ENCODE measurements around the gene TMEM132A.

Gene TMEM132A

DNA sequence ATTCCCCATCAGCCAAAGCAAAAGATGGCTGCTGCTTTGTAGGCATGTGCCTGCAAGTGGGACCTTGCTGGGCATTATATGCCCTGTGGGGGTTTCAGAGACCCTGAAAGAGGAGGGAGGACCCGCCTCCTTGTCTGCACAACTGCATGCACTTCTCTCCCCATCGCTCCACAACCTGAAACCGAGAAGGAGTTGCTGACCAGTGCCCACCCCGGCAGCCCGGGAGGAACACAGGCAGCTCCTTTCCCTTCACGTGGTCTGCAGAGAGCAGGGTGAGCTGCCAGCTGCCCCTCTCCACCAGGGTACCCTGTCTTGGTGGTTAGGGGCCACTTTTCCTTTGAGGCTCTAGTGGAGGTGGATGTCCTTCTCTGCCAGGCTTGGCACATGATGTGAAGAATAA lies 1.4 kb upstream of the TMEM132A start:
- DNase-seq (ENCODE audit: low read depth in 2 of 2), result no peak

DNA sequence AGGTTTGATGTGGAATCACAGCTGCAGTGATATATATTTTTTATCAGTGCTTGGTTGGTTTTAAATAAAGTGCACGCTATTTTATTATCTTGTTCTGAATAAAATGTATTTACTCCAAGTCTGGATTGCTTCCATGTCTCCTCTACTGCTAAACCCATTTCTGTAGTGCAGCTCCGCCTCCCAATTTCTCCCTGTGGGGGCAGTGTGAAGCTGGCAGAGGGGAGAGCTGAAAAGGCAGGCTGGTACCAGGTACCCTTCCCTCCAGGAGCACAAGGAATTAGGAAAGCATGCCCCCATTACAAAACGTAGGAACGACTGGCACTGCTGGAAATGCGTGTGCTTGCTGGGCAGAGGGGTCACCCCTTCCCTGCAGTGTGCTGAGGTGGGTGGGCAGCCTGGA lies 934 bp upstream of the TMEM132A start:
- no peak for DNase-seq (ENCODE audit: low read depth in 2 of 2)

DNA sequence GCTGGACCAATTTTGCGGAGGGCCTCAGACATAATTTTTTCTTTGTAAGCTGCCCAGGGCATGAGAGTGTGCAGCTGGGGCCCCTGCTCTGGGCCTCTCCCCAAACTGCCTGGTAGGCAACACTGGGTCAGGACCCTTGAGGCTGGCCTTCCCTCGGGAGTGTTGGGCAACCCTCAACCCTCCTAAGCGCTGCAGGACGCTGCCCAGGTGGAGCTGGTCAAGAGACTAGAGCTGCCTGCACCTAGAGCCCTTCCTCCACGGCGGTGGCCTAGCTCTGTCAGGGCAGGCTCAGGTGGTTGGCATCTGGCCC lies 505 bp upstream of the TMEM132A start:
- no peak for DNase-seq (ENCODE audit: low read depth in 2 of 2)

DNA sequence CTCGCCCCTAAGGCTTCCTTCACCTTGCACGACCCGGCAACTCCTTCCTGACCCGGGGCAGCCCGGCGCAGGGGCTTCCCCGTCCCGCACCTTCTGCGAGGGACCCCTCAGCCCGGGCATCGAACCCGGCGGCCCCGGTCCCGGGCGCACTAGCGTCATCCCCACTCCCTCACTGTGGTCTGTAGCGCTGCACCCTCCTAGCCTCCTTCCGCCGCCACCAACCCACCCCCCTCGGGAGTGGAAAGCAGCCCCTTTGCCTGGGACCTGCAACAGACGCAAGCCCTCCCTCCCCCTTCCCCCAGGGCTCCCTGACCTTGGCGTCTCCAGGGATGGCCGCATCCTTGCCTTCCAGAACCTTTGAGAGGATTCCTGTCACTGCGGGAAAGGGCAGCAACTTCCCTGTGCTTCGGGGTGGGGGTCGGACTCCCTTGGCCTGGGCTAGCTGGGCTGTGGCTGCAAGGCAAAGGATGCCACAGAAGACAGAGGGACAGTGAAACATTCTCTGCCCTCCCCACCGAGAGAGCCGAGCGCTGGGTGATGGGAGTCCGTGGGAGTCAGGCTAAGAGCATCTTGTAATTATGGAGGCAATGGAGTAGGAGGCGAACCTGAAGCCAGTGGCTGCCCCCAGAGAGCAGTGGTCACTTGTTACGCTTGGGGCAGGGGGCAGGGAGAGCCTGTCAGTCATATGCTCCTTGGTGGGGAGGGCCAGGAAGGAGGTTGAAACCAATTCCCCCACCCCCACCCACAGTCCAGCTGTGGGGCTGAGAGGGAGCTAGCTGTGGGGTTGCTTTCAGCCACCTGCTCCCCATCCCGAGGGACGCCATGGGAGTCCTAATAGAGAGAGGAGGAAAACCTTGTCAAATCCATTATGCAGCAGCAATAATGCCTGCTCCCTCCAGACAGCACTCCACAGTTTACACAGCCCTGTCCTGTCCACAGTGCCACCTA lies 920 bp downstream of the TMEM132A start:
- no peak for DNase-seq (ENCODE audit: low read depth in 2 of 2)

DNA sequence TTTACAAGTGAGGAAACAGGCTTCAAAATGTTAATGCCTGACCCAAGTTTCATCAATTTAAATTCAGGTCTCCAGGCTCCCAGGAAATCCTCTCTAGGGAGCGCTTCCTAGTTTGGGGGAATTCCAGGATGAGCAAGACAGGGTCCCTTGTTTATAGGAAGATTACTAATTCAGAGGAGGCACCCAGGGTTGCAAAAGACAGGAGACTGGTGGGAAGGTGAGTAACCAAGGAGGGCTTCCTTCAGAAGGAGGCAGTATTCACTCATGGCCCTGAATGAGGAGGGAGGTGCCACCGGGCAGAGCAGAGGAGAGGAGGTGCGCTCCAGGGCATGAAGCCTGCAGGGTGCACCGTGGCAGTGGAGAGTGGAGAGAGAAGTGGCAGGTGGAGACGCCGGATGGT lies 1.6 kb downstream of the TMEM132A start:
- no peak for DNase-seq (ENCODE audit: low read depth in 2 of 2)

DNA sequence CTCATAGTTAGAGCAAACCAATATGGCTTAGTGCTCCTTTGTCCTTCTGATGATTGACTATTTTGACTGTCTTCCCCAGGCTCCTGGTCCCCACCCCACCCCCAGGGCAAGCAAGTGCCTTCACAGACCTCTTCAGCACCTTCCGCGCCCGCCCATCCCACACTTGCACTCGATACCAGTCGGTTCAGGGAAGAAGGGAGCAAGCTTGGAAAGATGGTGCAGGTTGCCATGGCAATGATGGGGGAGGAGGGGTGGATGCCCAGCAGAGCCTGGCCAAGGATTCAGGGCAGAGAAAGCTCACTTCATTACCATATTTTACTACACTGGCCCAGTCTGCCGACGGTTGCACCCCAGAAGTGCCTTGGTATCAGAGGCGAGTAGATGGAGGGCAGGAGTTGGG lies 2.2 kb downstream of the TMEM132A start:
- DNase-seq (ENCODE audit: low read depth in 2 of 2), result no peak

DNA sequence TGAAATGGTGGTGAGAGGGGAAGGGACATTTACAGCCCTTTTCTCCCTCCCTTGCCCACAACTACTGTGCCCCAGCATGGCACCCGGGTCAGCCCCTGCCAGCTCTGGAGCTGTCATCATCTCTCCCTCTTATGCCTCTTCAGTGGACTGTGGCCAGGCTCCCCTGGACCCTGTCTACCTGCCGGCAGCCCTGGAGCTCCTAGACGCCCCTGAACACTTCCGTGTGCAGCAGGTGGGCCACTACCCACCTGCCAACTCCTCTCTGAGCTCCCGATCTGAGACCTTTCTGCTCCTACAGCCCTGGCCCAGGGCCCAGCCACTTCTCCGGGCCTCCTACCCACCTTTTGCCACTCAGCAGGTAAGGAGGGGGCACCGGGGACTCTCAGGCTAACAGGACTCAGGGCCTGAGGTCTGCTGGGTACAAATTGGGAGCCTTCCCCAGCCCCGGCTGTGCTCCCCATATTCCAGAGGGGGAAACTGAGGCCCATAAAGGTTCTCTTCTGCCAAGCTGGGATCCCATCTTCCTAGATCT lies 2.9 kb downstream of the TMEM132A start:
- no peak for DNase-seq (ENCODE audit: low read depth in 2 of 2)

DNA sequence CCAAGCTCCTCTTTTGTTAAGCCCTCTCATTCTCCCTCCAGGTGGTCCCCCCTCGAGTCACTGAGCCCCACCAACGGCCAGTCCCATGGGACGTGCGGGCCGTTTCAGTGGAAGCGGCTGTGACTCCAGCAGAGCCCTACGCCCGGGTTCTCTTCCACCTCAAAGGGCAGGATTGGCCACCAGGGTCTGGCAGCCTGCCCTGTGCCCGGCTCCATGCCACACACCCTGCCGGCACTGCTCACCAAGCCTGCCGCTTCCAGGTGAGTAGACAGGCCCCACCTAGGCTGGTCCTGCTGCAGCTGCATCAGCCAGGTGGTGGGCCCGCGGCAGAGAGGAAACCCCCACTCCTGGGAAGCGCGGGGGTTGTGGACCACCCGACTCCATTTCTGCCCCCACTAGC lies 3.3 kb downstream of the TMEM132A start:
- no peak for DNase-seq (ENCODE audit: low read depth in 2 of 2)

DNA sequence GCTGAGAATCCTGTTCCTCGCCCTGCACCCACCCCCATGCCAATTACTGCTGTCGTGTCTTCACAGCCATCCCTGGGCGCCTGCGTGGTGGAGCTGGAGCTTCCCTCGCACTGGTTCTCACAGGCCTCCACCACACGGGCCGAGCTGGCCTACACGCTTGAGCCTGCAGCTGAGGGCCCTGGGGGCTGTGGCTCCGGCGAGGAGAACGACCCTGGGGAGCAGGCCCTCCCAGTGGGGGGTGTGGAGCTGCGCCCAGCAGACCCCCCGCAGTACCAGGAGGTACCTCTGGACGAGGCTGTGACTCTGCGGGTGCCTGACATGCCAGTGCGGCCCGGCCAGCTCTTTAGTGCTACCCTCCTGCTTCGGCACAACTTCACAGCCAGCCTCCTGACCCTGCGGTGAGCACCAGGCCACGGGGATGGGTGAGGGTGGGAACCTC lies 4.3 kb downstream of the TMEM132A start:
- no peak for DNase-seq (ENCODE audit: low read depth in 2 of 2)

DNA sequence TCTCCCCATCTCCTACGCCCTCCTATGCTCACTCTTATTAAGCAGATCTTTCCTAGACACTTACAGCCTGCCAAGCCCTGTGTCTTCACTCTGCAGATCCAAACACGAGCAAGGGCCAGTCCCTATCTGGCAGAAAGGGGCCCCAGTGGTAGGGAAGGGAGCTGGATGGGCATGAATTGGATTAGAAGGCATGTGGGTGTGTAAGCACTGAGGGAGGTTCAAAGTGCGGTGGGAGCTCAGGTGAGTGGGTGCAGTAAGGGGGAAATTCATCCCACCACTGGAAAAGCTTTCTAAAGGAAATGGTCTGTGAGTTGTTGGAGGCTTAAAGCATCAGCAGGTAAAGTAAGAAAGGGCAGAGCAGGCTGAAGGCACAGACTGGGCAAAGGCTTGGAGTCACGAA lies 5.5 kb downstream of the TMEM132A start:
- no peak for DNase-seq (ENCODE audit: low read depth in 2 of 2)

DNA sequence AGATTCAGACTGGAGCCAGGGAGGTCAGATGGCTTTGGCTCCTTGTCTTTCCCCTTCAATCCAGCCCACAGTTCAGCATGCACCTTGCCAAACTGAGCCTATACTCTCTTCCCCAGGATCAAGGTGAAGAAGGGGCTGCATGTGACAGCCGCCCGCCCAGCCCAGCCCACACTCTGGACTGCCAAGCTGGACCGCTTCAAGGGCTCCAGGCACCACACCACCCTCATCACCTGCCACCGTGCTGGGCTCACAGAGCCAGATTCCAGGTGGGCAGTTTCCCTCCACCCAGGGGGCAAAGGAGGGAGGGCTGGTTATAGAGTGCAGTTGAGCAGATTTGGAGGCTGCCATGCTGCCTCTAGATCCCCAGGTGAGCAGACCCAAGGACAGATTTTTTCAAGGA lies 6.1 kb downstream of the TMEM132A start:
- no peak for DNase-seq (ENCODE audit: low read depth in 2 of 2)

DNA sequence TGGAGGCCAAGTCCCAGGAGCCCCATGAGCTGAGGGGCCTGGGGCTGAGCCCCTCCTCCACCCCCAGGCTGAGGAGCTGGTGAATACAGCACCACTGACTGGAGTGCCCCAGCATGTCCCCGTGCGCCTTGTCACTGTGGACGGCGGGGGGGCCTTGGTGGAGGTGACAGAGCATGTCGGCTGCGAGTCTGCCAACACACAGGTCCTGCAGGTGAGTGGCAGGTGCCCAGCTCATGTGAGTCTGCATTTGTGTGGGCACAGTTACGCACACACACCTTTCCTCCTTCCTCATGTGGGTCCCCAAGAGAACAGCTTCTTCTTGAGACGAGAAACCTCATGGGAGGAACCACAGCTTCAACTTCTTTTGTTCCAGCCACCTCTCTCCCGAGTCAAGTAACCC lies 7.7 kb downstream of the TMEM132A start:
- no peak for DNase-seq (ENCODE audit: low read depth in 2 of 2)

DNA sequence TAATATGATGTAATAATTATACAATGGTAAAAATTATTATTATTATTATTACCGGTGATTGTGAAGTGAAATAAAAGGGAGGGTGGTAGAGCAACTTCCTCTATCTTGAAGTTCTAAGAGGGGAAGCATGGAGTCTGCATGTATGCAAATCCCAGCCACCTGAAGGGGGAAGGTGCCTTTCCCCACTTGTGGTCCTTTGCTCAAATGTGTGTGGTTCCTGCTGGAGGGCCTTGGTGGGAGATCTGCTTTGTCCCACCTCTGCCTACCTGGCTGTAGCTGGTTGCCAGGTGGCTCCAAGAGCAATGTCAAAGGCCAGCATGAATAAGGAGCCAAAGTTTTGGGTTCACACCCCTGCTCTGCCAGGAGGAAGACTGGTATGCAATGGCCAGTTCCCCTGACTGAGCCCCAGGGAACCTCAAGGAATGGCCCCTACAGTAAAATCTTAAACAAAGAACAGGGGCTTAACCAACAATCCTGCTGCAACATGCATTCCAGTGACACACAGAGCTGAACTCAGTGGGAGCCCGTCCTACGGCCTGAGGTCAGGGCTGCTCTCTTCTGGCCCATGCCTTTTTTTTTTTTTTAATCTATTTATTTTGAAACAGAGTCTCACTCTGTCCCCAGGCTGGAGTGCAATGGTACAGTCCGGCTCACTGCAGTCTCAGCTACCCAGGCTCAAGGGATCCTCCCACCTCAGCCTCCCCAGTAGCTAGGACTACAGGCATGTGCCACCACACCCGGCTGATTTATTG lies 8.5 kb downstream of the TMEM132A start:
- DNase-seq (ENCODE audit: low read depth in 2 of 2), result no peak

DNA sequence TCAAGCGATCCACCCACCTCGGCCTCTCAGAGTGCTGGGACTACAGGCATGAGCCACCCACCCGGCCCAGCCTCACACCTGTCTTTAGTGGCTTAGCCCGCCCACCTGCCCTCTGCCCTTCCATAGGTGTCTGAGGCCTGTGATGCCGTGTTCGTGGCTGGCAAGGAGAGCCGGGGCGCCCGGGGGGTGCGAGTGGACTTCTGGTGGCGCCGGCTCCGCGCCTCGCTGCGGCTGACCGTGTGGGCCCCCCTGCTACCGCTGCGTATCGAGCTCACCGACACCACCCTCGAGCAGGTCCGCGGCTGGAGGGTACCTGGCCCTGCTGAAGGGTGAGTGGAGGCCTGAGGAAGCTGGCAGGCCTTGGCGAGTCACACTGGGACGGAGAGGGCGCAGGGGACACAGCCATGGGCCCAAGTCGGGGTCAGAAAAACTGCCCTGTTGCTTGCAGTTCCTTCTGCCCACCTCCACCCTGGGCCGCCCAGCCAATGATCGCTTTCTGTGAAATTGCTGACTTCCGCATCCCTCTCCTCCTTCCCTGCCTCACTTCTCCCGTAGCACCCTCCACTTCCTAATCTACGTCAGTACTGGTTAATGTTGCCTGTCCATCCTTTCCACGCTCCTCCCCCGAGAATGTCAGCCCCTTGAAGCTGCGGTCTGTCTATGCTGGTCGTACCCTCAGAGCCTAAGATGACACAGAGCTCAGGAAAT lies 9.3 kb downstream of the TMEM132A start:
- DNase-seq (ENCODE audit: low read depth in 2 of 2), result no peak

DNA sequence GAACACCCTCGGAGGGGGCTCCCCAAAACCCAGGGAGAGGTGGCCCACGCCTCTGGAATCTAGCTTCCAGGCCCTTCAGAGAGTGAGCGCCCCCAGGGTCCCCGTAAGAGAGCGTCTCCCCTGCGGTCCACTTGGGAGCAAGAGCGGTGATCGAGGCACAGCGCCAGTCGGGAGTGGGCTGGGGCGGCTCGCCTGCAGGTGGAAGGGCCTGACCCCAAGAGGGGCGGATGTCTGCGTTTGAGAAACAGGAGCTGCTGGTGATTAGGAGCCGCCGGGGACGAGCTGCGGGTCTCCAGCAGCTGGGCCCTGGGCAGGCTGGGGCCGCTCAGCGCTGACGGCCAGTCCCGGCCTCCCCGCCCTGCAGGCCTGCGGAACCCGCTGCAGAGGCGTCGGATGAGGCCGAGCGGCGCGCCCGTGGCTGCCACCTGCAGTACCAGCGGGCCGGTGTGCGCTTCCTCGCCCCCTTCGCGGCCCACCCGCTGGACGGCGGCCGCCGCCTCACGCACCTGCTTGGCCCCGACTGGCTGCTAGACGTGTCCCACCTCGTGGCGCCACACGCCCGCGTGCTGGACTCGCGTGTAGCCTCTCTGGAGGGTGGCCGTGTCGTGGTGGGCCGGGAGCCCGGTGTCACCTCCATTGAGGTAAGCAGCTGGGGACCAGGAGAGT lies 10.0 kb downstream of the TMEM132A start:
- DNase-seq (ENCODE audit: low read depth in 2 of 2), result no peak

DNA sequence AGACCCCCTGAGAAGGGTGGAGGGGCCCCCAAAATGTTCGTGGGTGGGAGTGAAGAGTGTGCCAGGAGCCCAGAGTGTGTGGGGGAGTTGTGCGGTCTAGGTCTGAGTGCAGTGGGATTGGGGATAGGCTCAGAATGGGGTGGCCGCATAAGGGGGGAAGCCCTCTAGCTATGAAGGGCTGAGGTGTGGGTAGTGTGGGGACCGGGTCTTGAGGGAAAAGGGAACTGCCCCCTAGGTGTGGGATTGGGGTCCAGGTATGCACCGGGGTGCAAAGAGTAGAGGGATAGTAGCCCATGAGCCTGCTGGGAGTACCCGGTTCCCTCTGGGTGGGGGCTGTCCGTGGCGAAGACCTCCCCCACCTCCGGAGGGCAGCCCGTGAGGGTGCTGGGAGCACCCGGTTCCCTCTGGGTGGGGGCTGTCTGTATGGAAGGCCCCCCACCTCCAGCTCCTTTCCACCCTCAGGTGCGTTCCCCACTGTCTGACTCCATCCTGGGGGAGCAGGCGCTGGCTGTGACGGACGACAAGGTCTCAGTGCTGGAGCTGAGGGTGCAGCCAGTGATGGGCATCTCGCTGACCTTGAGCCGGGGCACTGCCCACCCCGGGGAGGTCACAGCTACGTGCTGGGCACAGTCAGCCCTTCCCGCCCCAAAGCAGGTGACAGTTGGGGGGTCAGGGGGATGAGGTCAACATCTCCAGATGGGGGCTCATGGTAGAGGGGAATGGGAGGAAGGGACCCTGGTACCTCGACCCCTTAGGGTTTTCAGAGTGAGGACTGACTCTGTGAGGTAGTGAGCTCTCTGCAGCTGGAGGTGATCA lies 10.7 kb downstream of the TMEM132A start:
- no peak for DNase-seq (ENCODE audit: low read depth in 2 of 2)

DNA sequence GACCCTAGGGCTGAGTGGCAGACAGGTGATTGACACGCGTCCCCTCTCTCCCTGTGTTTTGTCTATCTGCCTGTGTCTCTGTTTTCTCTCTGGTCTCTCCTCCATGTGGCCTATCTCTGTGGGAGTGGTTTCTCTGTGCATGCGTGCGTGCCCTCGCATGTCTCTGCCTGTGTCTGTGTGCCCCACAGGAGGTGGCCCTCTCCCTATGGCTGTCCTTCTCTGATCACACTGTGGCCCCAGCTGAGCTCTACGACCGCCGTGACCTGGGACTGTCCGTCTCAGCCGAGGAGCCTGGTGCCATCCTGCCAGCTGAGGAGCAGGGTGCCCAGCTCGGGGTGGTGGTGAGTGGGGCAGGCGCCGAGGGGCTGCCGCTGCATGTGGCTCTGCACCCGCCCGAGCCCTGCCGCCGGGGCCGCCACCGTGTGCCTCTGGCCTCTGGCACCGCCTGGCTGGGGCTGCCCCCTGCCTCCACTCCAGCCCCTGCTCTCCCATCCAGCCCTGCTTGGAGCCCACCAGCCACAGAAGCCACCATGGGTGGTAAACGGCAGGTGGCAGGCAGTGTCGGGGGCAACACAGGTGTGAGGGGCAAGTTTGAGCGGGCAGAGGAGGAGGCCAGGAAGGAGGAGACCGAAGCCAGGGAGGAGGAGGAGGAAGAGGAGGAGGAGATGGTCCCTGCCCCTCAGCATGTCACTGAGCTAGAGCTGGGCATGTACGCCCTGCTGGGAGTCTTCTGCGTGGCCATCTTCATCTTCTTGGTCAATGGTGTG lies 11.6 kb downstream of the TMEM132A start:
- no peak for DNase-seq (ENCODE audit: low read depth in 2 of 2)

DNA sequence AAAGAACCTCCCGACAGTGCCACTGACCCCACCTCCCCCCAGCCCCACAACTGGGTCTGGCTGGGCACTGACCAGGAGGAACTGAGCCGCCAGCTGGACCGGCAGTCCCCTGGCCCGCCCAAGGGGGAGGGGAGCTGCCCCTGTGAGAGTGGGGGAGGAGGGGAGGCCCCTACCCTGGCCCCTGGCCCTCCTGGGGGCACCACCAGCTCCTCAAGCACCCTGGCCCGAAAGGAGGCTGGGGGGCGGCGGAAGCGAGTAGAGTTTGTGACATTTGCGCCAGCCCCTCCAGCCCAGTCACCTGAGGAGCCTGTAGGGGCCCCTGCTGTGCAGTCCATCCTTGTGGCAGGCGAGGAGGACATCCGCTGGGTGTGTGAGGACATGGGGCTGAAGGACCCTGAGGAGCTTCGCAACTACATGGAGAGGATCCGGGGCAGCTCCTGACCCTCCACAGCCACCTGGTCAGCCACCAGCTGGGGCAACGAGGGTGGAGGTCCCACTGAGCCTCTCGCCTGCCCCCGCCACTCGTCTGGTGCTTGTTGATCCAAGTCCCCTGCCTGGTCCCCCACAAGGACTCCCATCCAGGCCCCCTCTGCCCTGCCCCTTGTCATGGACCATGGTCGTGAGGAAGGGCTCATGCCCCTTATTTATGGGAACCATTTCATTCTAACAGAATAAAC lies 12.3 kb downstream of the TMEM132A start:
- no peak for DNase-seq (ENCODE audit: low read depth in 2 of 2)

DNA sequence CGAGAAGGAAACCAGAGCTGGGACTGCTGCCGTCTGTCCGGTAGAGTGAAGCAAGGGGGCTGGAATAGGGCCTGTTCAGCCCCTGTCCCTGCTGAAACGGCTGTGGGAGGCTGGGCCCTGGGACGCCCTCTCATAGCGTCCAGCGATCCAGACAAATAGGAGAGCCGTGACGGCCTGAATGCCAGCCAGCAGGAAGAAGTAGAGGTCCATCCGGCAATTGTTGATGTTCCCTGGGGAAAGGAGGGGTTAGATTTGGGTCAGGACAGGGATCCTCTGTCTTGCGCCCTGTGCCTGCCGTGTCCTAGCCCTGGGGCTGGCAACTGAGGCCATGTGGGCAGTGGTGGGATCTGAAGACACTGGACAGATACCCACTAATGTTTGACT lies 12.9 kb downstream of the TMEM132A start:
- no peak for DNase-seq (ENCODE audit: low read depth in 2 of 2)

DNA sequence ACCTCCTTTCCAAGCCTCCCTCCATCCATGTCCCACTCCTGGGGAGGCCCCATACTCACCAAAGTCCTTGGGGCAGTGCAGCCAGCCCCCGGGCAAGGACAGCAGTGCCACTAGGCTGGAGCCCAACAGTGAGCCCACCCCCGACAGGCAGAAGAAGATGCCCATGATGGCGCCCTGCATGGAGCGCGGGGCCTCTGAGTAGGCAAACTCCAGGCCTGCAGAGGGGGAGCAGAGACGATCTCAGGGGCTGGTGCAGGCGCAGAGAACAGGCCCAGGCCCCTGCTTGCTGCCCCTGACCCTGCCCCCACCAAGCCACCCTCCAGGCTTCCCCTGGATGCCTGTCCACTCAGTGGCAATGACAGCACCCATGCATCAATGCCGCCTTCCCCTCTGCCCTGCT lies 13.6 kb downstream of the TMEM132A start:
- no peak for DNase-seq (ENCODE audit: low read depth in 2 of 2)

All from stimulated activated CD4-positive, alpha-beta T cell treated with anti-CD3 and anti-CD28 coated beads, Interleukin-15, amount 100 ng/mL, for 48 hours (primary cell).